Nephron progenitor cell (in vitro differentiated cells): ENCODE measurements around the gene EP400.
A peak's percentile ranks its signal among the peaks of the same experiment; 100 is the strongest.
"Not testable (repeated sequence)": the region's sequence is repeated elsewhere in the genome, so short reads cannot be mapped to it uniquely, and the experiment has no call there.

Experiments
- DNase-seq: peaks from one replicate; pipeline ENCODE4 v3.0.0; 2021
- H3K27ac Mint-ChIP-seq: 2 replicates; pipeline ENCODE4 v1.8.0; 2021; ENCODE audit warnings: mild to moderate bottlenecking, moderate library complexity, mixed read lengths
- H3K27me3 Mint-ChIP-seq: 2 replicates; pipeline ENCODE4 v1.8.0; 2021; ENCODE audit warnings: mild to moderate bottlenecking, low read depth, mixed read lengths; ENCODE audit not compliant: poor library complexity
- H3K36me3 Mint-ChIP-seq: 2 replicates; pipeline ENCODE4 v1.8.0; 2021; ENCODE audit warnings: low read depth, mixed read lengths
- H3K4me1 Mint-ChIP-seq: 2 replicates; pipeline ENCODE4 v1.8.0; 2021; ENCODE audit warnings: mixed read lengths
- H3K4me3 Mint-ChIP-seq: 2 replicates; pipeline ENCODE4 v1.8.0; 2021; ENCODE audit warnings: mild to moderate bottlenecking, moderate library complexity, mixed read lengths
- H3K9me3 Mint-ChIP-seq: 2 replicates; pipeline ENCODE4 v1.8.0; 2021; ENCODE audit warnings: mild to moderate bottlenecking, moderate library complexity, mixed read lengths
- TF ChIP-seq, protein P1 (sequence below): fragments of 200-600 bp; sonication (generic); IDR thresholded peaks from 2 replicates; pipeline ENCODE4 v1.5.0; 2021; ENCODE audit warnings: antibody characterized with exemption

EP400 gene

DNA sequence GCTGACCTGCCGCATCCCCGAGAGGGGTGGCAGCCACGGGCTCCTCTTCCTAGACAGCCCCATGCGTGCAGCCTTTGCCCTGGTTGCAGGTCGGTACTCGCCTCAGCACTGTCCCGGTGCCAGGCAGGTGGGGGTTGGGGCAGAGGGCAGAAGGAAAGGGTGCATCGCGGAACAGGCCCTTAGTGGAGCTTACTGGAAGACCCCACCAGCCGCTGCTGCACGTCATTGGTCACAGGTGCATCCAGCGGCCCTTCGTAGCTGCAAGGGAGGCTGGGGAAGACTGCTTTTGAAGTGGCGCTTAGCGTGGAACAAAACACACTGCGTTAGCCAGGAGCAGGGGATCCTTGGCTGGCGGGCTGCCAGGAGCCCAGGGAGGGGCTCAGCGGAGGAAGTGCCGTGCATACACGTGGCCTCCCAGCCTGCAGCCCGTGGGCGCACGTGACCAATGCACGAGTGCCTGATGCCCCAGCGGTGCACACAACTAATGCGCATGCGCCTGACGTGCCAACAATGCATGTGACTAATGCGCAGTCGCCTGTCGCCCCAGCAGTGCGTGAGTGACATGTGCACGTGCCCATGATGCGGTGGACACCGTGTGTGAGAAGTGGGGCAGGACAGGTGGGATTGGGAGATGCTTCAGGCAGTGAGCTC is 5.0 kb upstream of the EP400 start:
- no peak for DNase-seq
- H3K4me3 Mint-ChIP-seq: no peak overlapping the region
- H3K36me3 Mint-ChIP-seq: peaks cover 34% of the 10 kb centered on the region
- no peak overlapping the region for H3K27ac Mint-ChIP-seq
- H3K4me1 Mint-ChIP-seq: peaks cover 15% of the 10 kb centered on the region
- TF ChIP-seq, protein P1, sequence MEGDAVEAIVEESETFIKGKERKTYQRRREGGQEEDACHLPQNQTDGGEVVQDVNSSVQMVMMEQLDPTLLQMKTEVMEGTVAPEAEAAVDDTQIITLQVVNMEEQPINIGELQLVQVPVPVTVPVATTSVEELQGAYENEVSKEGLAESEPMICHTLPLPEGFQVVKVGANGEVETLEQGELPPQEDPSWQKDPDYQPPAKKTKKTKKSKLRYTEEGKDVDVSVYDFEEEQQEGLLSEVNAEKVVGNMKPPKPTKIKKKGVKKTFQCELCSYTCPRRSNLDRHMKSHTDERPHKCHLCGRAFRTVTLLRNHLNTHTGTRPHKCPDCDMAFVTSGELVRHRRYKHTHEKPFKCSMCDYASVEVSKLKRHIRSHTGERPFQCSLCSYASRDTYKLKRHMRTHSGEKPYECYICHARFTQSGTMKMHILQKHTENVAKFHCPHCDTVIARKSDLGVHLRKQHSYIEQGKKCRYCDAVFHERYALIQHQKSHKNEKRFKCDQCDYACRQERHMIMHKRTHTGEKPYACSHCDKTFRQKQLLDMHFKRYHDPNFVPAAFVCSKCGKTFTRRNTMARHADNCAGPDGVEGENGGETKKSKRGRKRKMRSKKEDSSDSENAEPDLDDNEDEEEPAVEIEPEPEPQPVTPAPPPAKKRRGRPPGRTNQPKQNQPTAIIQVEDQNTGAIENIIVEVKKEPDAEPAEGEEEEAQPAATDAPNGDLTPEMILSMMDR: no peak
- H3K27me3 Mint-ChIP-seq: peaks cover 6% of the 10 kb centered on the region
- no peaks in the 10 kb centered on the region for H3K9me3 Mint-ChIP-seq

DNA sequence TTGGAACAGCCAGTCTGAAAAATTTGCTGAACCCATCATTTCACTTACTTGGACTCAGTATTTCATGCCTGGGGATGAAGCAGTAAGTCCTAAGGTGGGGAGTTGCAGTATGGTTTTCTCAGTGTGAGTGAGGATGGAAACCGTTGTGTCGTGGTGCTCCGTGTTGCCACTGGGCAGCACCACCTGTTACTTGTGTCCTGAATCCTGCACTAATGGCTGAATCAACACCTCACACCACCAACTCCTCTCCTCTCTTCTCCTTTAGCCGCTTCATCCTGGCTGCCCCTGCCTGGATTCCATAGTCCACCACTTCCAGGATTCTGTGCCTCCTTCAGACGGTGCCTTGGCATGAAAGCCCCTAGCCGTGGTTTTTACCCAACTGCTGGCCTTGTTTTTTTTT is 3.0 kb upstream of the EP400 start:
- Mint-ChIP-seq H3K4me3 (no peak overlapping the region), H3K27me3 (peaks cover 6% of the 10 kb centered on the region), H3K27ac (peak overlapping the region; percentile 88), H3K36me3 (peaks cover 23% of the 10 kb centered on the region), H3K9me3 (no peaks in the 10 kb centered on the region), H3K4me1 (peaks cover 15% of the 10 kb centered on the region)
- TF ChIP-seq, protein P1: no peak
- DNase-seq: no peak

DNA sequence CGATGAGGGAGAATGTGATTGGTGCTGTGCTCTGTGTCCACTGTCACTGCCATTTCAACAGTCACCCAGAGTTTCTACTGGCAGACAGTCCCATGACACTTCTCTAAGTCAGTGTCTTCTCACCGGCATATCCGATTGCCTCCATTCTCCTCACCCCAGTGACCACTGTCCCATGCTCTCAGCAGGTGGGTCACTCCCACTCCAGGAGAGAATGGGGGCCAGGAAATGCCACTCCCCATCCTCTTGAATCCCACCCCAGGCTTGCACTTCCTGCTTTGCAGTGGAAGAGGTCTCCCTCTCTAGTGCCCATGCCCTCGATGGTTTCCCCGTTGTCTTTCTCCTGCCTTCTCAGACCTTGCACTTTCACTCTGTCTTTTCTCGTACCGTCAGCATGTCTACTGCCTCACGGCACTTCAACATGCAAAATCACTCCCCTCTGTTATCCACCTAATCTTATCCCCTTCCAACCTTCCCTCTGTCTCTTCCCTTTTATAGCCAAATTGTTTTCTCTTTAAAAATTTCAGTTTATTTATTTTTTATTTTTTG is 2.2 kb upstream of the EP400 start:
- Mint-ChIP-seq H3K9me3 (no peaks in the 10 kb centered on the region), H3K4me3 (no peak overlapping the region), H3K4me1 (peaks cover 18% of the 10 kb centered on the region), H3K27ac (peak overlapping the region; percentile 44), H3K27me3 (peaks cover 6% of the 10 kb centered on the region), H3K36me3 (peaks cover 25% of the 10 kb centered on the region)
- TF ChIP-seq, protein P1: no peak
- DNase-seq: no peak

DNA sequence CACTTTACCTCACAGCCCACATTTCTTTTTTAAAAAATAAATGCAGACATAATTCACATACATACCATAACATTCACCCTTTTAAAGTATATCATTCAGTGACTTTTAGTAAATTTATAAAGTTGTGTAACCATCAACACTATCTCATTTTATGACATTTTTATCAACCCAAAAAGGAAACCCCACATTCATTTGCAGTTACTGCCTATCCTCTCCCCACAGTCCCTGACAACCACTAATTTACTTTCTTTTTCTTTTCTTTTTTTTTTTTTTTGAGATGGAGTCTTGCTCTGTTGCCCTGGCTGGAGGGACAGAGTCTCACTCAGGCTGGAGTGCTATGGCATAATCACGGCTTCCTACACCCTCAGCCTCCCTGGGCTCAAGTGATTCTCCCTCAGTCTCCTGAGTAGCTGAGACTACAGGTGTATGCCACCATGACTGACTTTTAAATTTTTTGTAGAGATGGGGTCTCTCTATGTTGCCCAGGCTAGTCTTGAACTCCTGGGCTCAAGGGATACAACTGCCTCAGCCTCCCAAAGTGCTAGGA is 1.5 kb upstream of the EP400 start:
- TF ChIP-seq, protein P1: no peak
- peaks cover 23% of the 10 kb centered on the region for H3K4me1 Mint-ChIP-seq
- no peak for DNase-seq
- H3K27me3 Mint-ChIP-seq: peaks cover 6% of the 10 kb centered on the region
- H3K27ac Mint-ChIP-seq: no peak overlapping the region
- H3K36me3 Mint-ChIP-seq: peaks cover 30% of the 10 kb centered on the region
- no peaks in the 10 kb centered on the region for H3K9me3 Mint-ChIP-seq
- no peak overlapping the region for H3K4me3 Mint-ChIP-seq

DNA sequence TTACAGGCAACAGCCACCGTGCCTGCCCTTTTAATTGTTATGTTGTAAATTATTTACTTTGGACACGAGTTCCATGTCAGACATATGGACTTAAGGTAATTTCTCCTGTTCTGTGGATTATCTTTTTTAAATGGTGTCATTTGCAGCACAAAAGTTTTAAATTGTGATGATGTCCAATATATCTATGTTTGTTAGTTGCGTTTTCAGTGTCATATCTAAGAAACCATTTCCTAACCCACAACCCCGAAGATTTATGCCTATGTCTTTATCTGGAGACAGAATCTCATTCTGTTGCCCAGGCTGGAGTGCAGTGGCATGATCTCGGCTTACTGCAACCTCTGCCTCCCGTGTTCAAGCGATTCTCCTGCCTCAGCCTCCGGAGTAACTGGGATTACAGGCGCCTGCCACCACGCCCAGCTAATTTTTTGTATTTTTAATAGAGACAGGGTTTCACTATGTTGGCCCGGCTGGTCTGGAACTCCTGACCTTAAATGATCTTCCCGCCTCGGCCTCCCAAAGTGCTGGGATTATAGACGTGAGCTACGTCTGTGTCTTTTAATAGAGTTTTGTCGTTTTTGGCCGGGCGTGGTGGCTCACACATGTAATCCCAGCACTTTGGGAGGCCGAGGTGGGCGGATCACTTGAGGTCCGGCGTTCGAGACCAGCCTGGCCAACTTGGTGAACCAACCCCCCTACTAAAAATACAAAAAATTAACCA is 870 bp upstream of the EP400 start:
- not testable (repeated sequence) for DNase-seq, H3K27me3 Mint-ChIP-seq, H3K9me3 Mint-ChIP-seq, H3K27ac Mint-ChIP-seq
- Mint-ChIP-seq H3K4me3 (peak overlapping the region; percentile 72), H3K4me1 (peaks cover 23% of the 10 kb centered on the region), H3K36me3 (peaks cover 27% of the 10 kb centered on the region)

DNA sequence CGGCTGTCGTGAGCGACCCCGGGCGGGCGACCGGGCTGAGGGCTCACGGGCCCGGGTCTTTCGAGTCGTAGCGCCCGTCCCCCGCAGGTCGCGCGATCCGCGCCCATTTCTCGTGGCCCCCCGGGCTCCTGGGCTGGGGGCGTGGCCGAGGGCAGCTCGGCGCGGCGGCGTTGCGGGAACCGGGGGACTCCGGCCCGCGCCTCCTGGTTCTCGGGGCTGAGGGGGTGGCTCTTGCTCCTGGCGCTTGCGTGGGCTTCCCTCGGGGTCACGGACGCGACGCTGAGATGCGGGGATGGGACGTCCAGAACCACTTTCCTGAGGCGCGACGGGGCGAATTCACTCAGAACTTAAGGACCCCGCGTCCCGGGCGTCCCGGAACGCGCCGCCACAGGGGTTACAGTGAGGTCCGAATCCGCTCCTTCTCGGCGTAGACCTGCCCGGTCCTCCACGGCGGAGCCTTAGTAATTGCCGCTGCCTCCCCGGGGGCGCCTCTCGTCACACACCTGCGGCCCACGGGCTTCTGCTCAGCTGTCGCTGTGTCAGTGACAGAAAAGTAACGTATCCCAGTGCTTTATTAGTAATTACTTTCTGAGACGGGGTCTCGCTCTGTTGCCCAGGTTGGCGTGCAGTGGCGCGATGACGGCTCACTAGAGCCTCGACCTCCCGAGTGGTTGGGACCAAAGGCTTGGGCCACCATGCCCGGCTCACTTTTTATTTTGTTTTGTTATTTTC is 606 bp downstream of the EP400 start:
- TF ChIP-seq, protein P1: no peak
- DNase-seq: peak; percentile 61
- H3K27ac Mint-ChIP-seq: peak overlapping the region; percentile 51
- peaks cover 13% of the 10 kb centered on the region for H3K36me3 Mint-ChIP-seq
- H3K27me3 Mint-ChIP-seq: peaks cover 6% of the 10 kb centered on the region
- H3K4me1 Mint-ChIP-seq: peaks cover 23% of the 10 kb centered on the region
- no peaks in the 10 kb centered on the region for H3K9me3 Mint-ChIP-seq
- peak overlapping the region; percentile 92 for H3K4me3 Mint-ChIP-seq

DNA sequence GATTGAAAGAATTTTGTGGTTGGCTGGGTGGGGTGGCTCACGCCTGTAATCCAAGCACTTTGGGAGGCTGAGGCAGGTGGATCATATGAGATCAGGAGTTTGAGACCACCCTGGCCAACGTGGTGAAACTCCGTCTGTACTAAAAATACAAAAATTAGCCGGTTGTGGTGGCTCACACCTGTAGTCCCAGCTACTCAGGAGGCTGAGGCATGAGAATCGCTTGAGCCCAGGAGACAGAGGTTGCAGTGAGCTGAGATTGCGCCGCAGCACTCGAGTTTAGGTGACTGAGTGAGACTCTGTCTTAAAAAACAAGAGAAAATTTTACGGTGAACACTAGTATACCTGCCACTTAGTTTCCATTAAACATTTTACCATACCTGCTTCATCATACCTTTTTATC is 4.1 kb downstream of the EP400 start:
- DNase-seq, H3K9me3 Mint-ChIP-seq, H3K4me3 Mint-ChIP-seq, H3K27ac Mint-ChIP-seq, H3K27me3 Mint-ChIP-seq: not testable (repeated sequence)
- H3K36me3 Mint-ChIP-seq: peaks cover 18% of the 10 kb centered on the region
- peaks cover 27% of the 10 kb centered on the region for H3K4me1 Mint-ChIP-seq

DNA sequence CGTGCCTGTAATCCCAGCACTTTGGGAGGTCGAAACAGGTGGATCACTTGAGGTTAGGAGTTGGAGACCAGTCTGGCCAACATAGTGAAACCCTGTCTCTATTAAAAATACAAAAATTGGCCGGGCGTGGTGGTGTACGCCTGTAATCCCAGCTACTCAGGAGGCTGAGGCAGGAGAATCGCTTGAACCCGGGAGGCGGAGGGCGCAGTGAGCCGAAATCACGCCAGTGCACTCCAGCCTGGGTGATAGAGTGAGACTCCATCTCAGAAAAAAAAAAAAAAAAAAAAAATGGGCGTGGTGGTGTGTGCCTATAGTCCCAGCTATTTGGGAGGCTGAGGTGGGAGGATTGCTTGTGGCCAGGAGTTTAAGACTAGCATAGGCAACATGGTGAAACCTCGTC is 4.7 kb downstream of the EP400 start:
- not testable (repeated sequence) for H3K4me3 Mint-ChIP-seq, H3K9me3 Mint-ChIP-seq, H3K27me3 Mint-ChIP-seq, H3K27ac Mint-ChIP-seq, DNase-seq
- peaks cover 18% of the 10 kb centered on the region for H3K36me3 Mint-ChIP-seq
- peaks cover 34% of the 10 kb centered on the region for H3K4me1 Mint-ChIP-seq
